PC-3 (cell line): ENCODE results near the gene MT1X. TPM values are rescaled to one million over a fixed set of nuclear protein-coding genes. Genes with fewer than 3 reads are reported as not detected.

ENCODE experiments used
- ATAC-seq: fragments of 200-7000 bp; cut with Tn5 transposase; 2 replicates; pipeline ENCODE4 v1.9.1; 2020; ENCODE audit warnings: mild to moderate bottlenecking, moderate library complexity
- BruUV-seq: library from RNA; stranded (reverse); fragments of 400-500 nt; replicated peaks from 2 replicates; lab custom pipeline; 2021; lab: Mats Ljungman, UMichigan
- CTCF ChIA-PET: fragments of 300-600 bp; sonication (Branson Sonifier 250); formaldehyde crosslinking; loops from one replicate; lab custom pipeline; 2022; ENCODE audit warnings: antibody characterized with exemption; lab: Charles Lee
- POLR2A ChIA-PET: fragments of 300-600 bp; sonication (Branson Sonifier 250); formaldehyde crosslinking; loops from one replicate; lab custom pipeline; 2022; ENCODE audit warnings: antibody characterized with exemption; ENCODE audit not compliant: unreplicated experiment; lab: Charles Lee
- DNase-seq: peaks from one replicate; pipeline ENCODE4 v3.0.0-alpha.2; 2015
- H2AFZ ChIP-seq: fragments of 300-600 bp; sonication (generic); 2 replicates; pipeline ENCODE4 v1.6.0; 2016; ENCODE audit warnings: antibody characterized with exemption, low read length
- H3F3A ChIP-seq: fragments of 300-600 bp; sonication (generic); one replicate; pipeline ENCODE4 v1.6.0; 2017; ENCODE audit warnings: antibody characterized with exemption, low read length, control low read depth, mild to moderate bottlenecking; ENCODE audit not compliant: unreplicated experiment
- H3K27ac ChIP-seq: fragments of 300-600 bp; sonication (generic); 2 replicates; pipeline ENCODE4 v1.5.1; 2016; ENCODE audit warnings: mild to moderate bottlenecking, low read length
- H3K27me3 ChIP-seq: fragments of 300-600 bp; sonication (generic); 2 replicates; pipeline ENCODE4 v1.6.1; 2016; ENCODE audit warnings: low read length, mixed read lengths
- H3K36me3 ChIP-seq: fragments of 300-600 bp; sonication (generic); 2 replicates; pipeline ENCODE4 v1.6.1; 2016; ENCODE audit warnings: low read depth, mixed run types, low read length, mixed read lengths
- H3K4me1 ChIP-seq: fragments of 300-600 bp; sonication (generic); 2 replicates; pipeline ENCODE4 v1.5.1; 2016; ENCODE audit warnings: low read length; ENCODE audit not compliant: insufficient read depth
- H3K4me2 ChIP-seq: fragments of 300-600 bp; sonication (generic); 2 replicates; pipeline ENCODE4 v1.6.0; 2016; ENCODE audit warnings: low read length
- H3K4me3 ChIP-seq: fragments of 300-600 bp; sonication (generic); 2 replicates; pipeline ENCODE4 v1.5.1; 2016; ENCODE audit warnings: mild to moderate bottlenecking, low read length, mixed read lengths
- H3K79me2 ChIP-seq: fragments of 300-600 bp; sonication (generic); 2 replicates; pipeline ENCODE4 v1.6.1; 2017; ENCODE audit warnings: low read length, mixed read lengths
- H3K9ac ChIP-seq: fragments of 300-600 bp; sonication (generic); 2 replicates; pipeline ENCODE4 v1.6.0; 2016; ENCODE audit warnings: mild to moderate bottlenecking, low read length
- H3K9me2 ChIP-seq: fragments of 300-600 bp; sonication (generic); replicated peaks from 2 replicates; pipeline ENCODE4 v1.6.1; 2016; ENCODE audit warnings: mixed run types, low read length, mixed read lengths
- H3K9me3 ChIP-seq: fragments of 300-600 bp; sonication (generic); 2 replicates; pipeline ENCODE4 v1.6.1; 2016; ENCODE audit warnings: low read length, mixed read lengths
- H4K20me1 ChIP-seq: fragments of 300-600 bp; sonication (generic); 2 replicates; pipeline ENCODE4 v1.6.1; 2016; ENCODE audit warnings: low read length, mixed read lengths
- EZH2 ChIP-seq: fragments of 300-600 bp; sonication (generic); IDR thresholded peaks from one replicate; pipeline ENCODE4 v1.6.1; 2017; ENCODE audit warnings: antibody characterized with exemption, mild to moderate bottlenecking, low read length; ENCODE audit not compliant: unreplicated experiment
- intact Hi-C: fragments of 100-400 bp; cut with micrococcal nuclease; formaldehyde crosslinking; loops from 2 replicates; pipeline ENCODE4 v1.9.0; 2023
- total RNA-seq: library from RNA; depleted of rRNA; stranded (reverse); fragments of >200 nt; gene quantifications from 2 replicates; pipeline ENCODE4 v1.2.3, GENCODE V29; 2014; rRNA removed

MT1X gene
- total RNA-seq, 1 experiment from 2014 or later, result 120 TPM

DNA sequence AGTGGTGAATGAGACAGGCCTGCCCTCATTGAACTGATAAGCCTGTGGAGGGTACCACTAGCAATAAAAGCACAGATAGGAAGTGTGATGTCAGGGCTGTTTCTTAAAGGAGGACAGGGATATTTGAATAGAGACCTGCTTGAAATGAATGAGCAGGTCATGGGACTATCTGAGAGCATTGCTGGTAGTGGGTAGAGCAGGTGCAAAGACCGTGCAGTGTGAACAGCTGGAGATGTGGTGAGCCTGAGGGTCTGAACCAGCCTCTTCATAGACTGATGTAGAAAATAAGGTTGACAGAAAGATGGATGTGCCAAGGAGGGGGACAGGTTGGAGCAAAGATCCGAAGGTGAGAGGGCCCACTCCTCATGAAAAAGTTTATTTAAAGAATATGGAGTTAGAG is 50.1 kb downstream of the MT1X start:
- Histone ChIP-seq H3K4me1 (peaks cover 26% of the 10 kb centered on the region), H3F3A (no peaks in the 10 kb centered on the region), H3K27ac (no peak overlapping the region), H3K36me3 (no peaks in the 10 kb centered on the region), H3K9ac (no peak overlapping the region), H3K27me3 (no peaks in the 10 kb centered on the region), H2AFZ (no peak overlapping the region), H4K20me1 (peaks cover 30% of the 10 kb centered on the region; the same call in 1 of the 2 replicates), H3K9me3 (no peaks in the 10 kb centered on the region), H3K4me3 (no peak overlapping the region), H3K9me2 (no peaks in the 10 kb centered on the region), H3K4me2 (peak overlapping the region; percentile 99), H3K79me2 (peaks cover 74% of the 10 kb centered on the region)
- intact Hi-C loops, result no loop called here
- no peak for DNase-seq
- no peak for ATAC-seq
- BruUV-seq, result no TSS peak
- POLR2A ChIA-PET, result no interaction called here
- CTCF ChIA-PET, result no interaction called here
- TF ChIP-seq EZH2, result no peak

DNA sequence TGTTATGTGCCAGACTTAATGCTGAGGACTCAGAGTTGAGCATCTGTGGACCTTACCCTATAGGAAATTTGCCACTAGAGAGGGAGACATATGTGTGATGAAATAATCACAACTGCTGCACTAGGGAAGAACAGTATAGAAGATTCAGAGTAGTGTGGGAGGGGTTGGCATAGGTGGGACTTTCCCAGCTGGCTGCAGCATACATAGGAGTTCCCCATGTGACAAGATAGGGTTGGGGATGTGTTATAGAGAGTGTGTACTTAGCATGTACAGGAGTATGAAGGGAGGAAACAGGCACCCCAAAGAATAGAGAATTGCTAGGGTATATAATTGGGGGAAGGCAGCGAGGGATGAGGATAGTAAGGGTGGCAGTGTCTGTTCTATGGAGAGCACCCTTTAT is 50.6 kb downstream of the MT1X start:
- intact Hi-C loops, result no loop called here

More for the DNA sequence above, 50.6 kb downstream of the MT1X start:
- H3F3A ChIP-seq, result no peaks in the 10 kb centered on the region
- no peaks in the 10 kb centered on the region for H3K27me3 ChIP-seq
- H3K27ac ChIP-seq, result no peak overlapping the region
- DNase-seq (no peak), ATAC-seq (no peak)
- CTCF ChIA-PET, result no interaction called here
- no peak for TF ChIP-seq EZH2
- H3K36me3 ChIP-seq, result no peaks in the 10 kb centered on the region
- no peaks in the 10 kb centered on the region for H3K9me2 ChIP-seq
- H2AFZ ChIP-seq, result no peak overlapping the region
- no peak overlapping the region for H3K4me2 ChIP-seq
- POLR2A ChIA-PET, result no interaction called here
- H3K9ac ChIP-seq, result no peak overlapping the region
- BruUV-seq, result no TSS peak
- H4K20me1 ChIP-seq, result peaks cover 33% of the 10 kb centered on the region; the same call in 1 of the 2 replicates
- peaks cover 79% of the 10 kb centered on the region for H3K79me2 ChIP-seq
- no peaks in the 10 kb centered on the region for H3K9me3 ChIP-seq
- H3K4me3 ChIP-seq, result no peak overlapping the region
- H3K4me1 ChIP-seq, result peaks cover 30% of the 10 kb centered on the region

Other genes with a start within 250 kb of the MT1X start
- gene NUDT21, start 231.1 kb upstream of the MT1X start, total RNA-seq, result 44.5 and 109 TPM in 2 replicates
- gene OGFOD1, start 230.9 kb upstream of the MT1X start, total RNA-seq, result 46.4 and 55.5 TPM in 2 replicates
- 17.6 and 19.2 TPM in 2 replicates for gene BBS2, start 162.4 kb upstream of the MT1X start, total RNA-seq
- not detected in 2 replicates for gene MT4, start 117.4 kb upstream of the MT1X start, total RNA-seq
- not detected in 2 replicates for gene MT3, start 92.9 kb upstream of the MT1X start, total RNA-seq
- gene MT2A, start 73.9 kb upstream of the MT1X start, total RNA-seq, result 683 and 758 TPM in 2 replicates
- not detected in 2 replicates for gene MT1E, start 56.7 kb upstream of the MT1X start, total RNA-seq
- gene MT1M, start 49.8 kb upstream of the MT1X start, total RNA-seq, result 1.3 and 1.5 TPM in 2 replicates
- not detected in 2 replicates for gene MT1A, start 43.8 kb upstream of the MT1X start, total RNA-seq
- gene MT1B, start 30.6 kb upstream of the MT1X start, total RNA-seq, result not detected in 2 replicates
- 15.2 and 27.3 TPM in 2 replicates for gene MT1F, start 24.5 kb upstream of the MT1X start, total RNA-seq
- gene MT1G, start 14.4 kb upstream of the MT1X start, total RNA-seq, result not detected in 2 replicates
- gene MT1H, start 12.7 kb upstream of the MT1X start, total RNA-seq, result not detected in 2 replicates
- 94.5 and 98.6 TPM in 2 replicates for gene NUP93, start 47.7 kb downstream of the MT1X start, total RNA-seq
- gene SLC12A3, start 182.7 kb downstream of the MT1X start, total RNA-seq, result not detected in 2 replicates
- 50.1 and 54.9 TPM in 2 replicates for gene HERPUD1, start 249.7 kb downstream of the MT1X start, total RNA-seq